Hippocampal formation (tissue), 2 donors: ENCODE results near the gene TNN.
A peak's percentile ranks its signal among the peaks of the same experiment; 100 is the strongest.

Source experiments
- DNase-seq, 2 donors: peaks; one replicate each; lab custom pipeline; 2025; lab: John Stamatoyannopoulos, UW

Gene TNN

GRCh38 chr1:175145899-175146528 lies 78.4 kb downstream of the TNN start:
- no peak for DNase-seq

- DNase-seq: peak in 1 of 2 donors; percentile 25
Measured at GRCh38 chr1:175146529-175147213, 79.0 kb downstream of the TNN start.

DNA sequence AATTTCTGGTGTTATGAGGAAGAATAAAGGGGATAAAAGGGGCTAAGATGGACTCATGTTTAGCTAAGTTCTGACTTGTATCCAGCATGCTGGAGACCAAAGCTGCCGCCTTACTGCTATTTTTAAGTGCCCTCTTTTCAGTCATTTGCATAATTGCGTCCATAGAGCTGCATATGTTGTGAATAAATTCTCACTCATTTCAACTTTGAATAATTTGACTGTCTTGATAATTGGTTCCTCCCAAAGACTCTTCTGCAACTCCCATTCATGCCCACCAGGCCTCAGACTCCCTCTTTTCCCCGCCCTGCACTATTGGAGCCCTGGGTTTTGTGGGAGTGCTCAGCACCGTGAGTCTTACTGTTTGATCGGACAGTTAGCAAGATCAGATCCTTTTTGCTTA lies 79.9 kb downstream of the TNN start:
- no peak for DNase-seq

DNA sequence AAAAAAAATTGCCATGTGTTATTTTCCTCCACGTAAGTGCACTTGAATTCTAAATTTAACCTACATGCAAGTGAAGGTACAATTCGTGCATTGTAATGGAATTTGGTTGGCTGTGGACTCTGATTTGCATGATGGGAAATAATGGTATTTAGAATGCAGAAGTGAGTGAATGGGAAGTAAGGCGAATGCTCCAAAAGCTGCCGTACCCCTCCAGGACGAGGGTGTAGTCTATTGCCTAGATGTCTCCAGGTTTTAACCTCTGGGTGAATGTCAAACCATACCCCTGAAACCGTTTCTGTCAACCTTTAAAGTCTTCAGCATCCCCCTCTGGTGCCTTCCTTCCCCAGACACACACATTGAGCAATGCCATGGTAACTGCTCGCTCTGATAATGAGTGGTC lies 80.4 kb downstream of the TNN start:
- DNase-seq: no peak

- no peak for DNase-seq
Measured at GRCh38 chr1:175150596-175151319, 83.1 kb downstream of the TNN start.

DNA sequence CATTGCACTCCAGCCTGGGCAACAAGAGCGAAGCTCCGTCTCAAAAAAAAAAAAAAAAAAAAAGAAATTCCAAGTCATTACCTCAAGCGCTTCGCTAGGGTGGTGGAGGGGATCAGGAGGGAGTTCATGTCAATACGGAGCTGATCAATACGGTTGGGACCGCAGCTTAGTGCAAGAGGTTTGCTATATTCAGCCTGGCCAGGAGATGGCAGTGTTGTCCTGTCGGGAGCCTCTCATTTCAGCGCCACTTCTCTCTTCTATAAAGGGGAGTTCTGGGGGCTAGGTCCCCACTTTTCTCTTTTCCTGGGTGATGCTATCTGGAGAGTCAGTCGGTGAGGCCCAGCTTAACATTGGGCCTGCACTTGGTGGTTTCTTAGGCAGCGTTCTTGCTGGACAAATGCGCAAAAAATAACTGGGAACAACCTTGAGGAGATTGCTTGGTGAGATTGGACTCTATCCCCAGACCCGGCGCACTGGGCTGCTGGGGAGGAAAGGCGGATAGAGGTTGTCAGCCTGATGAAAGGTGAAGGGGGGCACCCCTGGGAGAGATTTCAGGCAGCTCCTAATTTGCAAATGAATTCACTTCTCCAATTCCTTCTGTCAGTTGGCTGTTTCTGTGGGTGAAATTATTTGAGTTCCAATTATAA lies 84.5 kb downstream of the TNN start:
- peak; percentile 39 to 47 for DNase-seq

DNA sequence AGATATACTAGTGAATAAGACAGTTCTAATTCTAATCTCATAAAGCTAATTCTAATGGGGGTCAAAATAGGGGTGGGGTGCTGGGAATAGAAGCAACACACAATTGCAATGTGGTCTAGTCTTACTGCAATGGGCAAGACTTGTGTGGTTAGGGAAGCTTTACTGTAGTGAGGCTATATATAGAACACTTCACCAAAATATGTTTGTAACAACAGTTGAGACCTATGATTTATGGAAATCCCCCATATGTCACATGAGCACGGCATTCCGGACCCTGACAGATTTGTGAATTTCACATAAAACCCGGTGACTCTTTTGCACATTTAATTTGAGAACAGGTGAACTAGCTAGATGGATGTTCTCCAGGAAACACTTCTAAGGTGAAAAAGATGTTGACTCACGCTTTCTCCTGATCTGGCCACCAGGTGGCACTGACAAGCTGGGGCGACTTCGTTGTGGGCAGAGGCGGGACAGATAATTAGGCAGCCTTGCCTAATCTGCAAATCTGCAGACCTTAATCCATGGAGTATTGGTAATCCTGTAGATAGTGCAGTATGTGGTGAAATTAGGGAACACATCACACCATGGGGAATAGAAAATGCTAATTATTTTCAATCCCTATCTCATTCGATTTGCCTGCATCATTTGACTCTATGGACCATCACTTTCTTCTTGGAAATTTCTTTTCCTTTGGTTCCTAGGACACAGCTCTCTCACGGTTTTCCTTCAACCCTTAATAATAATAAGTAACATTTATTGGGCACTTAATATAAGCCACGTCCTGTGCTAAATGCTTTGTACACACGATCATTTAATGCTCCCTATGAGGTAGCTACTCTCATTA lies 87.2 kb downstream of the TNN start:
- DNase-seq: peak in 1 of 2 donors; percentile 36

DNA sequence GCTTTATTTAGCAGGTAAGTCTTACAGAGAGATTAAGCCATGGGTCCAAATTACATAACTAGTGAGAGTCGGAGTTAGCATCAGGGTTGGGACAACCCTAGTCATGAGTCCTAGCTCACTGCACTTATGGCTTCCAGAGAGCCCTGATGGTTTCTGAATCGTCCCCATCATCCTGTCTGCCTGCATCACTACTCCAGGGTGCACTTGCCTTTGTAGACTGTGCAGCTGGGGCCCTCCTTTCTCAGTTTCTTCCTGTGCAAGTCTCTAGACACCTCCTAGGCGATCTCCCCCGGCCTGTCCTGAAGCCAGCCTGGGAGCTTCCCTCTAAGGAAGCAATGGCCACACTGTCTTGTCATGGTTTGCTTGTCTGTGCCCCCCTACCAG lies 87.8 kb downstream of the TNN start:
- no peak for DNase-seq

DNA sequence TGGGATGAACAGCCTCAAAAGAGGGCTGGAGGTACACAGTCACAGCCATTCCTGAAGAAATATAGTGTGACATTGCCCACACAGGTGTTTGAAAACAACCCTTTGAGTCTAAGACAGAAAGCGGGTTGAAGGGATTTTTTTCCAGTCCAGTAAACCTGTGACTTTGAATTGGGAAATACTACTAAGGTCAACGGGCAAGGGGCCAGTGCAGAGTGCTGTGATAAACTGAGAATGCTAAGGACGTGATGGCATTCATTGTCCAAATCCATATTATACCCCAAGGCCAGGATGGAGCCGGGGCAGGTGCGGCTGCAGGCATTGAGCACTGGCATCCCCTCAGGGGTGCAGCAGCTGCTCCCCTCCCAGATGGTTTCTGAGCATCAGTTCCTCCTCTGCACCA lies 88.3 kb downstream of the TNN start:
- DNase-seq: no peak

DNA sequence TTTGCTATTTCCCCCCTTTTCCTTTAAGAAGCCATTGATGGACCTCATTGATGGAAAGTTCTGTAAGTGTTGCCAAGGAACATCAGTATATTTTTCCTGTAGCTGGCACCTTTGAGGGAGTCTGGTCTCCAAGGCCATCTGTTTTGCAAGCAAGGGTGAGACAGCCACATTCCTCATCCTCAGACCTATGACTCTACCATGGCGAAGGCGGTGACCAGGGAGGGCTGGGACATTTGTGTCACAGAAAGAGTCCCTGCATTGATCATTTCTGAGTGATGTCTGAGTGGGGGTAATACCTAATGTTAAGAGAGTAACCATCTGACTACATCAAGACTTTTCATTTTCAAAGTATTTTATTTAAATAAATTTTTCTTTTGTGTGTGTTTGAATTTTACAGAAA lies 89.6 kb downstream of the TNN start:
- DNase-seq: no peak

DNA sequence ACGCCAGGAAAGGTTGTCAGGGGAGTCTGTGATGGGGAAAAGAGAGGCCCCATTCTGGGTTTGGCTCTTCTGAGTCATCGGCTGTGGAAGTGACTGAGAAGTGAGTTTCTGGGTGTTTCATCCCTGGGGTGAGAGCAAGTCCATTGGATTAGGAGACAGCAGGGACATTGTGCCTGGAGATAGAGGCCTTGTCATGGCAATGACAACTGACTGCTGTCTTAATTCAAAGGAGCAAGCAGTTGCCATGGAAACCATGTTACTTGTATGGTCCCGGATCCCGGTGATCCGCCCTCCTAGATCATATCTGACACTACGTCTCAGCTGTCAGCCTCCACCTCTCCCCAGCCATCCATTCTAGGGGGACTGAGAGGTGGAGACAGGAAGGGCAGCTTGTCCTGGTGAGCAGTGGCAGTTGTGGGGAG lies 90.5 kb downstream of the TNN start:
- no peak for DNase-seq

- DNase-seq: no peak
Measured at GRCh38 chr1:175162955-175163354, 95.3 kb downstream of the TNN start.

DNA sequence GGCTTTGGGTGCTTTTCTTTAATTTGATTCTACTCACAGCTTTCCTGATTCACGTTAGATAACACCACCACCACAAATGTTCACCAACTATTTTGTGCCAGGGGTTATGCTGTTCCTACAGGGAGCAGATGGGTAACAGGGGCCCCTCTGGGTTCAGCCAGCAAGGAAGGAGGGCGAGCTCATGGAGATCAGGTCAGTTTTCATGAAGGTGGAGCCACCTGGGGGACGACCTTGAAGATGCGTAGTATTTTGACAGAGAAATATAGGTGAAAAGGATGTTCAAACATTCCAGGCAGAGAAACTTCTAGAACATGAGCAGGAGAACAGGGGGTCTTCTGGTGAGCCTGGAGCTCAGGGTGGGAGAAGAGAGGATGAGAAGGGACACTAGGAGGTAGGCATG lies 96.1 kb downstream of the TNN start:
- no peak for DNase-seq

- DNase-seq: no peak
Measured at GRCh38 chr1:175164751-175165150, 97.1 kb downstream of the TNN start.

GRCh38 chr1:175166746-175167145 lies 99.1 kb downstream of the TNN start:
- DNase-seq: no peak

GRCh38 chr1:175167861-175168260 lies 100.2 kb downstream of the TNN start:
- DNase-seq: no peak

DNA sequence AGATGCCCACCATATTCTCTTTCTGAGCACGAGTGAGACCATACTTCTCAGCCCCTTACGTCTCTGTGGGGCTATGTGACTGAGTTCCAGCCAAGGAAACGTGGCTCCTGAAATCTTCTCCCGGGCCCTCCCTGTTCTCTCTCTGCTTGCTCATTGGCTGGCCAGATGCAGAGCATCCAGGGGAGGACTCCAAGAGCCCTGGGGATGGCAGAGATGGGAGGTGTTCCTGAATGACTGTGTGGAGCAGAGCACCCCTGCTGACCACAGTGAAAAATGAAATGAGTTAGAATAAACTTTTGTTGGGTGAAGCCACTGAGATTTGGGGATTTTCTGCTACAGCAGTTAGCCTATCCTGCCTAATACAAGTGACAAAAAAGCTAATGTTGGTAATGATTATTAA lies 101.1 kb downstream of the TNN start:
- DNase-seq: no peak

- DNase-seq: no peak
Measured at GRCh38 chr1:175169286-175170018, 101.8 kb downstream of the TNN start.

- no peak for DNase-seq
Measured at GRCh38 chr1:175171036-175171913, 103.6 kb downstream of the TNN start.

- no peak for DNase-seq
Measured at GRCh38 chr1:175172503-175172902, 104.9 kb downstream of the TNN start.
